Fibroblast of skin of right quadriceps (primary cell): Measurements from ENCODE around the gene MR1.

Source experiments
- DNase-seq: peaks from one replicate; pipeline ENCODE4 v3.0.0-alpha.2; 2013

MR1 gene

GRCh38 chr1:181073638-181074037, 39.9 kb downstream of the MR1 start:
- peak; percentile 94 for DNase-seq

- no peak for DNase-seq
Observed at GRCh38 chr1:181075766-181076350, 42.1 kb downstream of the MR1 start.

- no peak for DNase-seq
Observed at GRCh38 chr1:181076852-181077251, 43.1 kb downstream of the MR1 start.

GRCh38 chr1:181077576-181078242, 43.9 kb downstream of the MR1 start:
- peak; percentile 85 for DNase-seq

- no peak for DNase-seq
Observed at GRCh38 chr1:181079382-181079781, 45.6 kb downstream of the MR1 start.

GRCh38 chr1:181079920-181080319, 46.1 kb downstream of the MR1 start:
- no peak for DNase-seq

GRCh38 chr1:181080556-181080955, 46.8 kb downstream of the MR1 start:
- DNase-seq: no peak

GRCh38 chr1:181081395-181081794, 47.6 kb downstream of the MR1 start:
- DNase-seq: no peak

GRCh38 chr1:181083842-181084605, 50.2 kb downstream of the MR1 start:
- no peak for DNase-seq

GRCh38 chr1:181084606-181084969, 50.8 kb downstream of the MR1 start:
- DNase-seq: no peak

GRCh38 chr1:181086091-181086490, 52.3 kb downstream of the MR1 start:
- no peak for DNase-seq

GRCh38 chr1:181086926-181087325, 53.1 kb downstream of the MR1 start:
- peak; percentile 83 for DNase-seq

GRCh38 chr1:181087400-181087901, 53.7 kb downstream of the MR1 start:
- no peak for DNase-seq

- peak; percentile 97 for DNase-seq
Observed at GRCh38 chr1:181088079-181089016, 54.6 kb downstream of the MR1 start, which contains the start of gene IER5. TSS of gene IER5 (plus strand) at chr1:181088700. CDS start at chr1:181088903, 203 bp downstream.

- no peak for DNase-seq
Observed at GRCh38 chr1:181089017-181089675, 55.4 kb downstream of the MR1 start.

- DNase-seq: peak; percentile 48
Observed at GRCh38 chr1:181089676-181090544, 56.1 kb downstream of the MR1 start.

GRCh38 chr1:181090641-181091126, 56.9 kb downstream of the MR1 start:
- no peak for DNase-seq

- no peak for DNase-seq
Observed at GRCh38 chr1:181091309-181092040, 57.7 kb downstream of the MR1 start.

- no peak for DNase-seq
Observed at GRCh38 chr1:181092056-181092455, 58.3 kb downstream of the MR1 start.

- DNase-seq: no peak
Observed at GRCh38 chr1:181092883-181093458, 59.2 kb downstream of the MR1 start.
